ENCODE measurements around the gene HTR1A.

The HTR1A gene

DNA sequence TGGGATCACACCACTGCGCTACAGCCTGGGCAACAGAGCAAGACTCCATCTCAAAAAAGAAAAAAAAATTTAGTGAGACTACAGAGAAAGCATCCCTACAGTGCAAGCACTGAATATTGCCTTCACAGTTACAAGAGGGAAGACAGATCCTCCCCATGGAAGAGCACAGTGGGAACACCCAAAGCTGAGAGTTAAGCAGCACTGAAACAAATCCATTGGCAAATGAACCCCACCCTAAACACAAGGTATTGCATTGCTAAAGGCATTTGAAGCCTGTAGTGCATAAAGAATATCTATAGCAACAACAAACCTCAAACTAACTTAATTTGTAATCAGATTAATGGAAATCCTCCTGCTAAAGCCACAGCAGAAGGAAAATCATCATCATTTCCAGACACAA lies 27.1 kb downstream of the HTR1A start:
- Histone ChIP-seq H3K36me3 (ENCODE audit: insufficient read depth, insufficient read length, low read length) (no peaks in the 10 kb centered on the region), H3K9me3 (ENCODE audit: insufficient read depth, low read length) (no peaks in the 10 kb centered on the region), H3K9ac (ENCODE audit: insufficient read length, low read depth) (no peak overlapping the region), H3K4me1 (ENCODE audit: insufficient read depth, insufficient read length) (no peaks in the 10 kb centered on the region), H3K27me3 (ENCODE audit: insufficient read depth, insufficient read length) (no peaks in the 10 kb centered on the region), H3K4me3 (ENCODE audit: insufficient read length, low read depth) (no peak overlapping the region)
- no peak for DNase-seq (ENCODE audit: low read depth, low spot score)
- TF ChIP-seq ZNF274 (IDR thresholded peaks at IDR 0.05; ENCODE audit: low read depth, low read length) (no peak), YY1 (IDR thresholded peaks at IDR 0.05; ENCODE audit: insufficient read depth, insufficient read length) (no peak), SUZ12 (IDR thresholded peaks at IDR 0.05; ENCODE audit: extremely low read depth, insufficient read depth, insufficient read length) (no peak)

GRCh38 chr5:63931836-63932235 lies 30.4 kb downstream of the HTR1A start:
- Histone ChIP-seq H3K4me3 (ENCODE audit: insufficient read length, low read depth) (no peak overlapping the region), H3K4me1 (ENCODE audit: insufficient read depth, insufficient read length) (no peaks in the 10 kb centered on the region), H3K36me3 (ENCODE audit: insufficient read depth, insufficient read length, low read length) (no peaks in the 10 kb centered on the region), H3K27me3 (ENCODE audit: insufficient read depth, insufficient read length) (no peaks in the 10 kb centered on the region), H3K9me3 (ENCODE audit: insufficient read depth, low read length) (no peaks in the 10 kb centered on the region), H3K9ac (ENCODE audit: insufficient read length, low read depth) (no peak overlapping the region)
- no peak for TF ChIP-seq ZNF274 (IDR thresholded peaks at IDR 0.05; ENCODE audit: low read depth, low read length)
- TF ChIP-seq SUZ12 (IDR thresholded peaks at IDR 0.05; ENCODE audit: extremely low read depth, insufficient read depth, insufficient read length): no peak
- no peak for TF ChIP-seq YY1 (IDR thresholded peaks at IDR 0.05; ENCODE audit: insufficient read depth, insufficient read length)
- DNase-seq (ENCODE audit: low read depth, low spot score): no peak

DNA sequence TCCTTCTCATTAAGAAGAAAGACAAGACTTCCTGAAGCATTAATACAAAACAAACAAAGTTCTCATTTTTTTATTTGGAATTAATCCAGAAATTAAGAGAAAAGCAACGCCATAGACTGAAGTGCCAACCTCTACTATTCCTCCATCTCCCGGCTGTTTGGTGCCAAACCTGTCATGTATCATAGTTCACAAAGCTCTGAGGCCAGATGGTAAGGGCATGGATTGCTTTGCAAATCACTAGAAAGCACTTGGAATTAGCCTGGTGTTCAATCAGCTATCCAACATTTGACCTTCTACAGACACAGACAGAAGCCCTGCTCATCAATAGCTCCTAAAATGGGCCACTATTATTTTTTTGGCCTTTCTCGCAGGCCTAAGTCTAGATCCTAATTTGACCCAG lies 33.8 kb downstream of the HTR1A start:
- TF ChIP-seq SUZ12 (IDR thresholded peaks at IDR 0.05; ENCODE audit: extremely low read depth, insufficient read depth, insufficient read length): no peak
- TF ChIP-seq YY1 (IDR thresholded peaks at IDR 0.05; ENCODE audit: insufficient read depth, insufficient read length): no peak
- TF ChIP-seq ZNF274 (IDR thresholded peaks at IDR 0.05; ENCODE audit: low read depth, low read length): no peak
- no peaks in the 10 kb centered on the region for H3K27me3 ChIP-seq (ENCODE audit: insufficient read depth, insufficient read length)
- H3K36me3 ChIP-seq (ENCODE audit: insufficient read depth, insufficient read length, low read length): no peaks in the 10 kb centered on the region
- no peaks in the 10 kb centered on the region for H3K9me3 ChIP-seq (ENCODE audit: insufficient read depth, low read length)
- H3K4me1 ChIP-seq (ENCODE audit: insufficient read depth, insufficient read length): no peaks in the 10 kb centered on the region
- H3K9ac ChIP-seq (ENCODE audit: insufficient read length, low read depth): no peak overlapping the region
- H3K4me3 ChIP-seq (ENCODE audit: insufficient read length, low read depth): no peak overlapping the region
- DNase-seq (ENCODE audit: low read depth, low spot score): no peak

- no peak overlapping the region for H3K9ac ChIP-seq (ENCODE audit: insufficient read length, low read depth)
- H3K36me3 ChIP-seq (ENCODE audit: insufficient read depth, insufficient read length, low read length): no peaks in the 10 kb centered on the region
- DNase-seq (ENCODE audit: low read depth, low spot score): no peak
- no peaks in the 10 kb centered on the region for H3K9me3 ChIP-seq (ENCODE audit: insufficient read depth, low read length)
- no peak overlapping the region for H3K4me3 ChIP-seq (ENCODE audit: insufficient read length, low read depth)
- no peaks in the 10 kb centered on the region for H3K4me1 ChIP-seq (ENCODE audit: insufficient read depth, insufficient read length)
- TF ChIP-seq ZNF274 (IDR thresholded peaks at IDR 0.05; ENCODE audit: low read depth, low read length) (no peak), SUZ12 (IDR thresholded peaks at IDR 0.05; ENCODE audit: extremely low read depth, insufficient read depth, insufficient read length) (no peak), YY1 (IDR thresholded peaks at IDR 0.05; ENCODE audit: insufficient read depth, insufficient read length) (no peak)
- H3K27me3 ChIP-seq (ENCODE audit: insufficient read depth, insufficient read length): no peaks in the 10 kb centered on the region
Measured at GRCh38 chr5:63923914-63924313, 38.3 kb downstream of the HTR1A start.

- no peak overlapping the region for H3K4me3 ChIP-seq (ENCODE audit: insufficient read length, low read depth)
Measured at GRCh38 chr5:63919763-63920478, 42.3 kb downstream of the HTR1A start.

GRCh38 chr5:63916786-63917185 lies 45.5 kb downstream of the HTR1A start:
- H3K36me3 ChIP-seq (ENCODE audit: insufficient read depth, insufficient read length, low read length): no peaks in the 10 kb centered on the region
- H3K4me1 ChIP-seq (ENCODE audit: insufficient read depth, insufficient read length): no peaks in the 10 kb centered on the region
- H3K27me3 ChIP-seq (ENCODE audit: insufficient read depth, insufficient read length): no peaks in the 10 kb centered on the region
- no peaks in the 10 kb centered on the region for H3K9me3 ChIP-seq (ENCODE audit: insufficient read depth, low read length)
- no peak for DNase-seq (ENCODE audit: low read depth, low spot score)
- TF ChIP-seq ZNF274 (IDR thresholded peaks at IDR 0.05; ENCODE audit: low read depth, low read length) (no peak), SUZ12 (IDR thresholded peaks at IDR 0.05; ENCODE audit: extremely low read depth, insufficient read depth, insufficient read length) (no peak), YY1 (IDR thresholded peaks at IDR 0.05; ENCODE audit: insufficient read depth, insufficient read length) (no peak)
- no peak overlapping the region for H3K4me3 ChIP-seq (ENCODE audit: insufficient read length, low read depth)
- no peak overlapping the region for H3K9ac ChIP-seq (ENCODE audit: insufficient read length, low read depth)

More at GRCh38 chr5:63919763-63920478, 42.3 kb downstream of the HTR1A start:
- Histone ChIP-seq H3K36me3 (ENCODE audit: insufficient read depth, insufficient read length, low read length) (no peaks in the 10 kb centered on the region), H3K4me1 (ENCODE audit: insufficient read depth, insufficient read length) (no peaks in the 10 kb centered on the region), H3K27me3 (ENCODE audit: insufficient read depth, insufficient read length) (no peaks in the 10 kb centered on the region), H3K9me3 (ENCODE audit: insufficient read depth, low read length) (no peaks in the 10 kb centered on the region), H3K9ac (ENCODE audit: insufficient read length, low read depth) (no peak overlapping the region)
- DNase-seq (ENCODE audit: low read depth, low spot score): no peak
- TF ChIP-seq ZNF274 (IDR thresholded peaks at IDR 0.05; ENCODE audit: low read depth, low read length) (no peak), YY1 (IDR thresholded peaks at IDR 0.05; ENCODE audit: insufficient read depth, insufficient read length) (no peak), SUZ12 (IDR thresholded peaks at IDR 0.05; ENCODE audit: extremely low read depth, insufficient read depth, insufficient read length) (no peak)

- Histone ChIP-seq H3K9ac (ENCODE audit: insufficient read length, low read depth) (no peak overlapping the region), H3K9me3 (ENCODE audit: insufficient read depth, low read length) (no peaks in the 10 kb centered on the region), H3K27me3 (ENCODE audit: insufficient read depth, insufficient read length) (no peaks in the 10 kb centered on the region), H3K4me3 (ENCODE audit: insufficient read length, low read depth) (no peak overlapping the region), H3K36me3 (ENCODE audit: insufficient read depth, insufficient read length, low read length) (no peaks in the 10 kb centered on the region), H3K4me1 (ENCODE audit: insufficient read depth, insufficient read length) (no peaks in the 10 kb centered on the region)
- DNase-seq (ENCODE audit: low read depth, low spot score): no peak
- TF ChIP-seq ZNF274 (IDR thresholded peaks at IDR 0.05; ENCODE audit: low read depth, low read length): no peak
- no peak for TF ChIP-seq YY1 (IDR thresholded peaks at IDR 0.05; ENCODE audit: insufficient read depth, insufficient read length)
- TF ChIP-seq SUZ12 (IDR thresholded peaks at IDR 0.05; ENCODE audit: extremely low read depth, insufficient read depth, insufficient read length): no peak
Measured at GRCh38 chr5:63911871-63912270, 50.4 kb downstream of the HTR1A start.

Measured in NT2/D1 (cell line).